Measurements from ENCODE around the gene WIZ.
"Not testable (repeated sequence)": the region's sequence is repeated elsewhere in the genome, so short reads cannot be mapped to it uniquely, and the experiment has no call there.

Gene WIZ

GRCh38 chr19:15427991-15428471 lies 21.7 kb downstream of the WIZ start:
- DNase-seq: no peak

- DNase-seq: no peak
Measured at GRCh38 chr19:15427350-15427700, 22.4 kb downstream of the WIZ start.

- no peak for DNase-seq
Measured at GRCh38 chr19:15426485-15427349, 23.0 kb downstream of the WIZ start.

GRCh38 chr19:15425321-15425950 lies 24.3 kb downstream of the WIZ start:
- no peak for DNase-seq

GRCh38 chr19:15424692-15425272 lies 25.0 kb downstream of the WIZ start:
- DNase-seq: no peak

- DNase-seq: no peak
Measured at GRCh38 chr19:15424121-15424520, 25.6 kb downstream of the WIZ start.

- no peak for DNase-seq
Measured at GRCh38 chr19:15423130-15423529, 26.6 kb downstream of the WIZ start.

GRCh38 chr19:15422296-15423075 lies 27.3 kb downstream of the WIZ start:
- DNase-seq: no peak

GRCh38 chr19:15421721-15422260 lies 28.0 kb downstream of the WIZ start:
- DNase-seq: peak; percentile 82

- no peak for DNase-seq
Measured at GRCh38 chr19:15421136-15421695, 28.5 kb downstream of the WIZ start.

- DNase-seq: no peak
Measured at GRCh38 chr19:15419413-15420025, 30.2 kb downstream of the WIZ start.

GRCh38 chr19:15418579-15419412 lies 31.0 kb downstream of the WIZ start, which contains the start of gene AKAP8L:
AKAP8L (minus strand) TSS chr19:15418988; CDS start chr19:15418923, 65 bp downstream.
- peak; percentile 99 for DNase-seq

GRCh38 chr19:15418231-15418578 lies 31.6 kb downstream of the WIZ start:
- no peak for DNase-seq

GRCh38 chr19:15417699-15418098 lies 32.1 kb downstream of the WIZ start:
- no peak for DNase-seq

- DNase-seq: no peak
Measured at GRCh38 chr19:15412832-15413231, 36.9 kb downstream of the WIZ start.

GRCh38 chr19:15411351-15411750 lies 38.4 kb downstream of the WIZ start:
- not testable (repeated sequence) for DNase-seq

GRCh38 chr19:15404780-15405211 lies 45.0 kb downstream of the WIZ start:
- no peak for DNase-seq

GRCh38 chr19:15404097-15404779 lies 45.5 kb downstream of the WIZ start:
- DNase-seq: no peak

- no peak for DNase-seq
Measured at GRCh38 chr19:15403151-15403531, 46.6 kb downstream of the WIZ start.

GRCh38 chr19:15402411-15403150 lies 47.2 kb downstream of the WIZ start:
- no peak for DNase-seq
